GM10266 (cell line): ENCODE data around the gene INTS6L.
"Not testable (repeated sequence)": the region's sequence is repeated elsewhere in the genome, so short reads cannot be mapped to it uniquely, and the experiment has no call there.

Source experiments
- DNase-seq: peaks from one replicate; pipeline ENCODE4 v3.0.0; 2012; ENCODE audit errors: extremely low spot score
- TF ChIP-seq, protein P1 (sequence below): IDR thresholded peaks from 2 replicates; pipeline ENCODE4 v1.5.1; 2012; ENCODE audit warnings: mild to moderate bottlenecking, low read depth; ENCODE audit not compliant: control insufficient read depth, insufficient read depth; ENCODE audit errors: missing control alignments

The INTS6L gene

DNA sequence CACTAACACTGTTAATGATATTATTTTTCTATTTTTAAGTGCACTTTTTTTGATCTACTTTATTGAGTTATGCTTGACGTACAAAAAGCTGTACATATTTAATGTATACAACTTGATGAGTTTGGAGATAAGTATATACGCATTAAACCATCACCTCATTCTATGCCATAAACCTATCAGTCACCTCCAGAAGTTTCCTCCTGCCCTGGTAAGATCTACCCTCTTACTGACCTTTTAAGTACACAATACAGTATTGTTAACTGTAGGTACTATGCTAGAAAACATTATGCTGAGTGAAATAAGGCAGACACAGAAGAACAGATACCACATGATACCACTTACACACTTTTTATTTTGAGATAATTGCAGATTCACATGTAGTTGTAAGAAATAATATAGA, 36.9 kb downstream of the INTS6L start:
- TF ChIP-seq, protein P1, sequence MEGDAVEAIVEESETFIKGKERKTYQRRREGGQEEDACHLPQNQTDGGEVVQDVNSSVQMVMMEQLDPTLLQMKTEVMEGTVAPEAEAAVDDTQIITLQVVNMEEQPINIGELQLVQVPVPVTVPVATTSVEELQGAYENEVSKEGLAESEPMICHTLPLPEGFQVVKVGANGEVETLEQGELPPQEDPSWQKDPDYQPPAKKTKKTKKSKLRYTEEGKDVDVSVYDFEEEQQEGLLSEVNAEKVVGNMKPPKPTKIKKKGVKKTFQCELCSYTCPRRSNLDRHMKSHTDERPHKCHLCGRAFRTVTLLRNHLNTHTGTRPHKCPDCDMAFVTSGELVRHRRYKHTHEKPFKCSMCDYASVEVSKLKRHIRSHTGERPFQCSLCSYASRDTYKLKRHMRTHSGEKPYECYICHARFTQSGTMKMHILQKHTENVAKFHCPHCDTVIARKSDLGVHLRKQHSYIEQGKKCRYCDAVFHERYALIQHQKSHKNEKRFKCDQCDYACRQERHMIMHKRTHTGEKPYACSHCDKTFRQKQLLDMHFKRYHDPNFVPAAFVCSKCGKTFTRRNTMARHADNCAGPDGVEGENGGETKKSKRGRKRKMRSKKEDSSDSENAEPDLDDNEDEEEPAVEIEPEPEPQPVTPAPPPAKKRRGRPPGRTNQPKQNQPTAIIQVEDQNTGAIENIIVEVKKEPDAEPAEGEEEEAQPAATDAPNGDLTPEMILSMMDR: no peak
- DNase-seq: no peak

GRCh38 chrX:135572436-135572835, 52.0 kb downstream of the INTS6L start:
- TF ChIP-seq, protein P1: peak; percentile 20
- DNase-seq: no peak

- TF ChIP-seq, protein P1: no peak
- DNase-seq: no peak
Measured at GRCh38 chrX:135581496-135581895, 61.0 kb downstream of the INTS6L start.

DNA sequence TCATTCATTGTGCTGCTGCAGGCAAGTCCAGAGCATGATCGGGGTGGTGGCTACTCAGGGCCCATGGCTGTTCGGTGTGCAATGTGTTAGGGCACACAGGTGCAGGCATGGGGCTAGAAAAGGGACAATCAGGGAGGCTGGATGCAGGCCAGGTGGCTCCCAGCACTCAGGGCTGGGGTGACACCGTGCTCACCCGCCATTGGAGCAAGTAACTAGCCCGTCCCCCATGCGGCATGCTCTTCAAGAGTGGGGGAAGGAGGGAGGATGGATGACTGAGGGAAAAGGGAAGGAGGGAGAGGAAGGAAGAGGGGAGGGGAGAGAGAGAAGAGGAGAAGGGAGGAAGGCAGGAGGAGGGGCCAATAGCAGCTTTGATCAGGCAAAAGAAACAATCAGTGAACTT, 64.7 kb downstream of the INTS6L start:
- TF ChIP-seq, protein P1: no peak
- DNase-seq: no peak

DNA sequence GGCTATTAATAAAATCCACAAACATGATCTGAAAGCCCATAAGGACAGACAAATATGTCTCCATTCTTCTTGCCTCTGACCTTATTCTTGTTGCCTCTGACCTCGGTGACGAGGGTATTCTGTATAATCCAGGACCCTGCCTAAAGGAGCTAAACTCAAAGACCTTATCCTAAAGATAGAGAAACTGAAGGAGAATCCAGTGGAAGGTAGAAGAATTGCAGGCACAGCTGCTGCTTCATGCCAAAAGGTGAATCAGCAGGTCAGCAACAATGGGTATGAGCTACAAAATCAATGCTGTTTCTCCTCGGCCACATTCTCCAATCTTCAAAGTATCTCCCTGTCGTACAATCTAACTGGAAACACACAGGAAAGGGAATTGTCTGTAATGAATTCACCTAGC, 71.4 kb downstream of the INTS6L start:
- TF ChIP-seq, protein P1: no peak
- no peak for DNase-seq

DNA sequence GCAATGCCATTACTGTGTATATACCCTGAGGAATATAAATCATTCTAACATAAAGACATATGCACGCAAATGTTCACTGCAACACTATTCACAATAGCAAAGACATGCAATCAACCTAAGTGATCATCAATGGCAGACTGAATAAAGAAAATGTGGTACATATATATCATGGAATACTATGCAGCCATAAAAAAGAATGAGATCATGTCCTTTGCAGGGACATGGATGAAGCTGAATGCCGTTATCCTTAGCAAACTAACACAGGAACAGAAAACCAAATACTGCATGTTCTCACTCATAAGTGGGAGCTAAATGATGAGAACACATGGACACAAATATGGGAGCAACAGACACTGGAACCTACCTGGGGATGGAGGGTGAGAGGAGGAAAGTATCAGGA, 73.6 kb downstream of the INTS6L start:
- not testable (repeated sequence) for DNase-seq

GRCh38 chrX:135594453-135594852, 74.0 kb downstream of the INTS6L start:
- DNase-seq: not testable (repeated sequence)

DNA sequence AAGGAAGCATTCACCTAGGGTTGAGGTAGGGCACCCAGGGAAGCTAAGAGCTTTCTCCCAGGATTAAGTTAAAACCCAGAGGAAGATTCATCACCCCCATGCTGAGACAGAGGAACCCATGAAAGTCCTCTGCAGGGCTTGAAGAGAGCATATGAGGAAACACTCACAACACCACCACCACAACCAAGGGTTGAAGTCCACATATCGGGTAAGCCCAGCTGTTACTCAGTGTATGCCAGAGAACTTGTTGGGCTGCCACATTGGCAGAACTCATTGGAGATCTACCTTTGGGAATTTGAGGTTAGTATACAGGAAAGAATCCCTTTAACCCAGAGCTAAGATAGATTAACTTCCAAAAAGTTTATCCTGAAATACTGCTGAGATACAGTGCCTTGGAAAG, 75.1 kb downstream of the INTS6L start:
- TF ChIP-seq, protein P1: no peak

More for the DNA sequence above, 75.1 kb downstream of the INTS6L start:
- DNase-seq: no peak
